SK-N-SH (cell line): ENCODE data around the gene PFDN1. TPM values are rescaled to one million over a fixed set of nuclear protein-coding genes. Genes with fewer than 3 reads are reported as not detected.

ENCODE experiments used
- CTCF ChIA-PET: fragments of 300-600, 350-600 bp; formaldehyde crosslinking; extraction: SDS; loops from one replicate; lab custom pipeline; 2021; lab: Yijun Ruan, JAX
- POLR2A ChIA-PET: fragments of 350-600 bp; sonication (Branson Sonifier 250); formaldehyde crosslinking; extraction: SDS; loops from one replicate; lab custom pipeline; 2020; ENCODE audit warnings: antibody characterized with exemption, inconsistent platforms; lab: Yijun Ruan, JAX
- DNase-seq: peaks from one replicate; pipeline ENCODE4 v3.0.0; 2012
- H2AFZ ChIP-seq: fragments of 200-600 bp; sonication (generic); 2 replicates; pipeline ENCODE4 v1.8.1; 2016; ENCODE audit warnings: antibody characterized with exemption, mild to moderate bottlenecking, low read depth
- H3F3A ChIP-seq: fragments of 200-600 bp; sonication (generic); replicated peaks from 2 replicates; pipeline ENCODE3; 2016; ENCODE audit warnings: antibody characterized with exemption, mild to moderate bottlenecking; ENCODE audit not compliant: insufficient read depth
- H3K27ac ChIP-seq, 2 experiments: fragments of 200-500 bp in 1 of 2; fragments of 200-600 bp in 1 of 2; sonication (Bioruptor generic) in 1 of 2; sonication (generic), shearing (Covaris generic) in 1 of 2; 2 replicates each; pipeline versions ENCODE4 v1.5.1 to v1.6.1; 2014 to 2016; ENCODE audit warnings: low read depth in 2 of 2, inconsistent platforms in 1 of 2, low read length in 1 of 2, mild to moderate bottlenecking in 1 of 2, mixed read lengths in 1 of 2
- H3K27me3 ChIP-seq: fragments of 200-600 bp; sonication (generic), shearing (Covaris generic); 2 replicates; pipeline ENCODE4 v1.6.1; 2016; ENCODE audit warnings: mixed run types; ENCODE audit not compliant: insufficient read depth
- H3K36me3 ChIP-seq, 2 experiments: fragments of 200-500 bp in 1 of 2; fragments of 200-600 bp in 1 of 2; sonication (Bioruptor generic) in 1 of 2; sonication (generic) in 1 of 2; replicated peaks in 1 of 2; 2 replicates each; pipeline versions ENCODE3 to v1.5.1; 2014 to 2016; ENCODE audit warnings: low read length in 1 of 2, mild to moderate bottlenecking in 1 of 2; ENCODE audit not compliant: insufficient read depth in 2 of 2, control insufficient read depth in 1 of 2
- H3K4me1 ChIP-seq, 2 experiments: fragments of 200-500 bp in 1 of 2; fragments of 200-600 bp in 1 of 2; sonication (Bioruptor generic) in 1 of 2; sonication (generic), shearing (Covaris generic) in 1 of 2; 2 replicates each; pipeline versions ENCODE4 v1.5.1 to v1.6.1; 2014 to 2016; ENCODE audit warnings: low read depth in 1 of 2, low read length in 1 of 2, mixed run types in 1 of 2; ENCODE audit not compliant: insufficient read depth in 2 of 2, control insufficient read depth in 1 of 2
- H3K4me2 ChIP-seq: fragments of 200-600 bp; sonication (generic), shearing (Covaris generic); 2 replicates; pipeline ENCODE4 v1.6.1; 2017; ENCODE audit warnings: mixed run types
- H3K4me3 ChIP-seq, 2 experiments: fragments of 200-500 bp in 1 of 2; fragments of 200-600 bp in 1 of 2; sonication (Bioruptor generic) in 1 of 2; sonication (generic), shearing (Covaris generic) in 1 of 2; 2 replicates each; pipeline versions ENCODE4 v1.5.1 to v1.8.1; 2014 to 2016; ENCODE audit warnings: low read depth in 2 of 2, inconsistent platforms in 1 of 2, low read length in 1 of 2, mild to moderate bottlenecking in 1 of 2, mixed read lengths in 1 of 2, moderate library complexity in 1 of 2
- H3K79me2 ChIP-seq: fragments of 200-600 bp; sonication (generic); 2 replicates; pipeline ENCODE4 v1.8.1; 2017; ENCODE audit warnings: mild to moderate bottlenecking; ENCODE audit not compliant: insufficient read depth
- H3K9ac ChIP-seq: fragments of 200-600 bp; sonication (generic); 2 replicates; pipeline ENCODE4 v1.6.1; 2017; ENCODE audit warnings: mixed run types
- H3K9me2 ChIP-seq: fragments of 200-600 bp; sonication (generic); 2 replicates; pipeline ENCODE4 v1.6.1; 2017; ENCODE audit warnings: mixed run types
- H3K9me3 ChIP-seq: fragments of 200-600 bp; sonication (generic); 2 replicates; pipeline ENCODE4 v1.6.1; 2017; ENCODE audit warnings: mixed run types, mild to moderate bottlenecking, moderate library complexity
- H4K20me1 ChIP-seq: fragments of 200-600 bp; sonication (generic); 2 replicates; pipeline ENCODE4 v1.6.1; 2017; ENCODE audit warnings: mild to moderate bottlenecking, mixed run types; ENCODE audit not compliant: insufficient read depth
- CTCF ChIP-seq: fragments of 200-600 bp; sonication (generic); IDR thresholded peaks from 2 replicates; pipeline ENCODE4 v1.6.1; 2017; ENCODE audit warnings: antibody characterized with exemption, mild to moderate bottlenecking, moderate library complexity
- EP300 ChIP-seq, 2 experiments: IDR thresholded peaks; 2 replicates each; pipeline versions ENCODE4 v1.4.0 to v1.6.1; 2012; ENCODE audit warnings: borderline replicate concordance in 1 of 2, low read depth in 1 of 2, low read length in 1 of 2
- EZH2phosphoT487 ChIP-seq: fragments of 200-600 bp; sonication (generic); IDR thresholded peaks from 2 replicates; pipeline ENCODE4 v1.6.1; 2017; ENCODE audit warnings: low read depth, mixed run types, mild to moderate bottlenecking, antibody characterized with exemption, moderate library complexity, borderline replicate concordance
- FOXJ3 ChIP-seq: sonication (generic); formaldehyde crosslinking; IDR thresholded peaks from 2 replicates; pipeline ENCODE4 v1.5.1; 2020; ENCODE audit warnings: mild to moderate bottlenecking, missing genetic modification reagents
- GABPA ChIP-seq: IDR thresholded peaks from 2 replicates; pipeline ENCODE4 v1.4.0; 2012; ENCODE audit warnings: low read depth, mild to moderate bottlenecking
- GATA2 ChIP-seq: sonication (generic); formaldehyde crosslinking; IDR thresholded peaks from 2 replicates; pipeline ENCODE4 v1.5.0; 2020; ENCODE audit warnings: mild to moderate bottlenecking, missing genetic modification reagents
- JUND ChIP-seq: IDR thresholded peaks from 2 replicates; pipeline ENCODE4 v1.4.0; 2012
- MAX ChIP-seq: IDR thresholded peaks from 2 replicates; pipeline ENCODE4 v1.4.0; 2012; ENCODE audit warnings: low read depth
- MEF2A ChIP-seq: IDR thresholded peaks from 2 replicates; pipeline ENCODE4 v1.4.0; 2012; ENCODE audit warnings: low read depth, borderline replicate concordance
- NRF1 ChIP-seq: IDR thresholded peaks from 2 replicates; pipeline ENCODE4 v1.6.1; 2012; ENCODE audit warnings: low read depth, mild to moderate bottlenecking, low read length
- PBX3 ChIP-seq: IDR thresholded peaks from 2 replicates; pipeline ENCODE4; 2012
- POLR2AphosphoS5 ChIP-seq: IDR thresholded peaks from 2 replicates; pipeline ENCODE4 v1.6.1; 2012; ENCODE audit warnings: low read depth, low read length
- RAD21 ChIP-seq: IDR thresholded peaks from 2 replicates; pipeline ENCODE4 v1.6.1; 2012; ENCODE audit warnings: mild to moderate bottlenecking, low read length
- REST ChIP-seq: IDR thresholded peaks from 2 replicates; pipeline ENCODE4 v1.6.1; 2012; ENCODE audit warnings: mild to moderate bottlenecking, low read depth, low read length, moderate library complexity
- RXRA ChIP-seq: IDR thresholded peaks from 2 replicates; pipeline ENCODE4 v1.4.0; 2012; ENCODE audit warnings: low read depth, mild to moderate bottlenecking, borderline replicate concordance
- SIN3A ChIP-seq: IDR thresholded peaks from 2 replicates; pipeline ENCODE4 v1.6.1; 2012; ENCODE audit warnings: low read depth, mild to moderate bottlenecking, low read length, moderate library complexity, borderline replicate concordance
- SMC3 ChIP-seq: IDR thresholded peaks from 2 replicates; pipeline ENCODE4 v1.6.1; 2012; ENCODE audit warnings: low read depth, low read length, improper control_type of control experiment
- TAF1 ChIP-seq: IDR thresholded peaks from 2 replicates; pipeline ENCODE4 v1.6.1; 2012; ENCODE audit warnings: low read depth, mild to moderate bottlenecking, low read length, moderate library complexity, borderline replicate concordance
- USF1 ChIP-seq: IDR thresholded peaks from 2 replicates; pipeline ENCODE4 v1.4.0; 2012; ENCODE audit warnings: low read depth, borderline replicate concordance
- USF2 ChIP-seq: fragments of 150-350 bp; IDR thresholded peaks from 2 replicates; pipeline ENCODE4 v1.6.1; 2017; ENCODE audit warnings: antibody characterized with exemption, low read length, low read depth, borderline replicate concordance
- YY1 ChIP-seq: IDR thresholded peaks from 2 replicates; pipeline ENCODE4 v1.4.0; 2012; ENCODE audit warnings: low read depth, mild to moderate bottlenecking
- WGBS: methylation state at CpG from one replicate; pipeline ENCODE4 v1.1.6; 2017; ENCODE audit warnings: low lambda C conversion rate; 5-methylcytosine and 5-hydroxymethylcytosine counted together
- polyA plus RNA-seq, 3 experiments: library from polyadenylated mRNA; depleted of rRNA; stranded (reverse); fragments of >200 nt; gene quantifications; 2 replicates each; pipeline ENCODE4 v1.2.3, GENCODE V29; 2012

PFDN1 gene
- polyA plus RNA-seq, 1 of the 3 experiments (the other 2 are of a cell fraction) = 55.2 TPM

- no peaks in the 10 kb centered on the region for H3K9me3 ChIP-seq
- TF ChIP-seq MEF2A = no peak
- TF ChIP-seq MAX = 0 out of 2 replicates have a peak, but pooled peaks have one; percentile 29
- TF ChIP-seq CTCF = peak; percentile 56
- no peak for TF ChIP-seq POLR2AphosphoS5
- no peak for TF ChIP-seq FOXJ3 (CRISPR knock-in tag)
- no peak for TF ChIP-seq USF1
- TF ChIP-seq NRF1 = no peak
- TF ChIP-seq EZH2phosphoT487 = no peak
- TF ChIP-seq SIN3A = no peak
- TF ChIP-seq YY1 = no peak
- TF ChIP-seq RXRA = no peak
- no peak for TF ChIP-seq TAF1
- peak; percentile 48 for TF ChIP-seq RAD21
- TF ChIP-seq JUND = no peak
- no peak for TF ChIP-seq PBX3
- TF ChIP-seq EP300 (IDR thresholded peaks at IDR 0.05; ENCODE audit: borderline replicate concordance in 1 of 2, low read depth in 1 of 2, low read length in 1 of 2) = no peak
- no peak for TF ChIP-seq USF2
- no peak for TF ChIP-seq REST
- TF ChIP-seq GATA2 (CRISPR knock-in tag) = no peak
- TF ChIP-seq SMC3 = peak; percentile 35; the same call in 1 of the 2 replicates
- TF ChIP-seq GABPA = no peak
- TF ChIP-seq, all 33 proteins: peak for 4
- 15% methylated on average over 6 of the region's 35 CpGs for WGBS
- Histone ChIP-seq H2AFZ (peak overlapping the region; percentile 50), H3K27me3 (no peaks in the 10 kb centered on the region), H3K79me2 (peaks cover 53% of the 10 kb centered on the region), H3K4me3 (peak overlapping the region; percentile 72 to 86), H3K4me1 (peaks cover 12 to 35% of the 10 kb centered on the region in 2 experiments), H3K9ac (peak overlapping the region; percentile 87), H3K9me2 (no peaks in the 10 kb centered on the region), H3F3A (peaks cover 11% of the 10 kb centered on the region), H4K20me1 (peaks cover 17% of the 10 kb centered on the region), H3K4me2 (peak overlapping the region; percentile 94), H3K27ac (peak overlapping the region; percentile 55 to 75; a peak in 3 of 4 replicates), H3K36me3 (peaks cover 0 to 16% of the 10 kb centered on the region in 2 experiments)
- ChIA-PET POLR2A (interaction anchor here (0.8 to 2.3 kb wide), 8 partner anchors 9 to 171 kb away, joined by 3 to 13 read pairs (median 4); partner anchors contain the start of genes ANKHD1 and CYSTM1), CTCF (interaction anchor here (0.6 to 15.0 kb wide), 37 partner anchors 7 to 380 kb away, joined by 3 to 418 read pairs (median 5); partner anchors contain the start of genes CYSTM1, PFDN1 and SRA1)
- DNase-seq = peak; percentile 88
Measured at GRCh38 chr5:140345919-140346347, 43.0 kb upstream of the PFDN1 start.
